GM19239 (cell line): Measurements from ENCODE around the gene RCCD1.

ENCODE experiments used
- DNase-seq: peaks from one replicate; pipeline ENCODE4 v3.0.0; 2011; ENCODE audit warnings: low spot score; ENCODE audit not compliant: insufficient read length
- FAIRE-seq: peaks from 2 replicates; lab custom pipeline; 2011; peaks lifted over from hg19 to GRCh38; lab: Jason Lieb, UNC

Gene RCCD1

GRCh38 chr15:90994417-90995311 lies 40.0 kb downstream of the RCCD1 start, which contains the start of gene PRC1:
TSS of gene PRC1 (minus strand) at chr15:90994535. CDS start at chr15:90994417, 118 bp downstream.
- DNase-seq (peak; percentile 97), FAIRE-seq (peak; percentile 89)

DNA sequence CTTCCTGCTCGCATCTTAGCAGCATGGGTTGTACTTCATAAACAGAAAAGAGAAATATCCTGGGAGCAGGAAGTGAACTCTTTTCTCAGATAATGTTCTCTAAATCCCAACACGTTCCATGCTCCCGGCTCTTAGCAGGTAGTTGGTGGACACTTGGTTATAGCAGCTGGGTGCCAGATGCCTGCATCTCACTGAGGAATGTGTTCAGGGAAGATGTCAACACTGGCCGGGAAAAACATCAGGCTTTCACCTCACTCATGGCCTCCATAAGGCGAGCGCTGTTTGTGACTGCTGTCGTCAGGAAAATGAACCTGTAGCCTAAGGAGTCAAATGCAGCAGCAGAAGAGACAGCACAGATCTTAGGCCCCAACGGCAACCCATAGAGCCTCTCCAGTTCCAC lies 44.1 kb downstream of the RCCD1 start:
- FAIRE-seq, result no peak

DNA sequence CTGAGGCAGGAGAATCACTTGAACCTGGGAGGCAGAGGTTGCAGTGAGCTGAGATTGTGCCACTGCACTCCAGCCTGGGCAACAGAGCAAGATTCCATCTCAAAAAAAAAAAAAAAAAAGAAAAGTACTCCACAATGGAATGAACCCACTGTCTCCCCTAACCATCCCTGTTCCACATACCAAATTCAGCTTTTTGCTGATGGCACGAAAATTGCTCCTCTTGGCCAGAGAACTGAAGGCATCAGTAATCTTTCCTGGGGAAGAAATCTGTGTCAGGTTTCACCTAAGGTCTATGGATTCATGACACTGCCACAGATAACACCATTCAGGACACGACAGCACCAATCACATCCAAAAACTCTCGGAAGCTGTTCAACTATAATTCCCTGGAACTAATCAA lies 46.5 kb downstream of the RCCD1 start:
- FAIRE-seq, result no peak
- DNase-seq, result no peak

More for the DNA sequence above, 44.1 kb downstream of the RCCD1 start:
- DNase-seq, result no peak

GRCh38 chr15:91007266-91007665 lies 52.6 kb downstream of the RCCD1 start:
- DNase-seq, result no peak
- FAIRE-seq, result no peak
